ENCODE results near the gene C22orf39.

GRCh38 chr22:19420321-19420720 lies 27.2 kb downstream of the C22orf39 start:
- TF ChIP-seq, protein P1, sequence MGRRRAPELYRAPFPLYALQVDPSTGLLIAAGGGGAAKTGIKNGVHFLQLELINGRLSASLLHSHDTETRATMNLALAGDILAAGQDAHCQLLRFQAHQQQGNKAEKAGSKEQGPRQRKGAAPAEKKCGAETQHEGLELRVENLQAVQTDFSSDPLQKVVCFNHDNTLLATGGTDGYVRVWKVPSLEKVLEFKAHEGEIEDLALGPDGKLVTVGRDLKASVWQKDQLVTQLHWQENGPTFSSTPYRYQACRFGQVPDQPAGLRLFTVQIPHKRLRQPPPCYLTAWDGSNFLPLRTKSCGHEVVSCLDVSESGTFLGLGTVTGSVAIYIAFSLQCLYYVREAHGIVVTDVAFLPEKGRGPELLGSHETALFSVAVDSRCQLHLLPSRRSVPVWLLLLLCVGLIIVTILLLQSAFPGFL (CRISPR knock-in tag; IDR thresholded peaks at IDR 0.05; ENCODE audit: borderline replicate concordance) = no peak
- TF ChIP-seq, protein P2, sequence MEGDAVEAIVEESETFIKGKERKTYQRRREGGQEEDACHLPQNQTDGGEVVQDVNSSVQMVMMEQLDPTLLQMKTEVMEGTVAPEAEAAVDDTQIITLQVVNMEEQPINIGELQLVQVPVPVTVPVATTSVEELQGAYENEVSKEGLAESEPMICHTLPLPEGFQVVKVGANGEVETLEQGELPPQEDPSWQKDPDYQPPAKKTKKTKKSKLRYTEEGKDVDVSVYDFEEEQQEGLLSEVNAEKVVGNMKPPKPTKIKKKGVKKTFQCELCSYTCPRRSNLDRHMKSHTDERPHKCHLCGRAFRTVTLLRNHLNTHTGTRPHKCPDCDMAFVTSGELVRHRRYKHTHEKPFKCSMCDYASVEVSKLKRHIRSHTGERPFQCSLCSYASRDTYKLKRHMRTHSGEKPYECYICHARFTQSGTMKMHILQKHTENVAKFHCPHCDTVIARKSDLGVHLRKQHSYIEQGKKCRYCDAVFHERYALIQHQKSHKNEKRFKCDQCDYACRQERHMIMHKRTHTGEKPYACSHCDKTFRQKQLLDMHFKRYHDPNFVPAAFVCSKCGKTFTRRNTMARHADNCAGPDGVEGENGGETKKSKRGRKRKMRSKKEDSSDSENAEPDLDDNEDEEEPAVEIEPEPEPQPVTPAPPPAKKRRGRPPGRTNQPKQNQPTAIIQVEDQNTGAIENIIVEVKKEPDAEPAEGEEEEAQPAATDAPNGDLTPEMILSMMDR (IDR thresholded peaks at IDR 0.05) = no peak
- TF ChIP-seq ZNF138 (CRISPR knock-in tag; conservative IDR thresholded peaks at IDR 0.05) (no peak), ZNF281 (CRISPR knock-in tag; IDR thresholded peaks at IDR 0.05) (no peak), GTF2I (CRISPR knock-in tag; conservative IDR thresholded peaks at IDR 0.05) (no peak), ZNF512 (CRISPR knock-in tag; IDR thresholded peaks at IDR 0.05; ENCODE audit: borderline replicate concordance) (no peak), KAT7 (CRISPR knock-in tag; IDR thresholded peaks at IDR 0.05; ENCODE audit: borderline replicate concordance) (no peak), USF2 (CRISPR knock-in tag; IDR thresholded peaks at IDR 0.05) (no peak), E2F4 (CRISPR knock-in tag; IDR thresholded peaks at IDR 0.05; ENCODE audit: borderline replicate concordance, low read depth) (no peak), HMGXB4 (CRISPR knock-in tag; IDR thresholded peaks at IDR 0.05) (no peak)
- TF ChIP-seq, protein P3, sequence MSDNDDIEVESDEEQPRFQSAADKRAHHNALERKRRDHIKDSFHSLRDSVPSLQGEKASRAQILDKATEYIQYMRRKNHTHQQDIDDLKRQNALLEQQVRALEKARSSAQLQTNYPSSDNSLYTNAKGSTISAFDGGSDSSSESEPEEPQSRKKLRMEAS (CRISPR knock-in tag; IDR thresholded peaks at IDR 0.05) = no peak
- TF ChIP-seq, protein P4, sequence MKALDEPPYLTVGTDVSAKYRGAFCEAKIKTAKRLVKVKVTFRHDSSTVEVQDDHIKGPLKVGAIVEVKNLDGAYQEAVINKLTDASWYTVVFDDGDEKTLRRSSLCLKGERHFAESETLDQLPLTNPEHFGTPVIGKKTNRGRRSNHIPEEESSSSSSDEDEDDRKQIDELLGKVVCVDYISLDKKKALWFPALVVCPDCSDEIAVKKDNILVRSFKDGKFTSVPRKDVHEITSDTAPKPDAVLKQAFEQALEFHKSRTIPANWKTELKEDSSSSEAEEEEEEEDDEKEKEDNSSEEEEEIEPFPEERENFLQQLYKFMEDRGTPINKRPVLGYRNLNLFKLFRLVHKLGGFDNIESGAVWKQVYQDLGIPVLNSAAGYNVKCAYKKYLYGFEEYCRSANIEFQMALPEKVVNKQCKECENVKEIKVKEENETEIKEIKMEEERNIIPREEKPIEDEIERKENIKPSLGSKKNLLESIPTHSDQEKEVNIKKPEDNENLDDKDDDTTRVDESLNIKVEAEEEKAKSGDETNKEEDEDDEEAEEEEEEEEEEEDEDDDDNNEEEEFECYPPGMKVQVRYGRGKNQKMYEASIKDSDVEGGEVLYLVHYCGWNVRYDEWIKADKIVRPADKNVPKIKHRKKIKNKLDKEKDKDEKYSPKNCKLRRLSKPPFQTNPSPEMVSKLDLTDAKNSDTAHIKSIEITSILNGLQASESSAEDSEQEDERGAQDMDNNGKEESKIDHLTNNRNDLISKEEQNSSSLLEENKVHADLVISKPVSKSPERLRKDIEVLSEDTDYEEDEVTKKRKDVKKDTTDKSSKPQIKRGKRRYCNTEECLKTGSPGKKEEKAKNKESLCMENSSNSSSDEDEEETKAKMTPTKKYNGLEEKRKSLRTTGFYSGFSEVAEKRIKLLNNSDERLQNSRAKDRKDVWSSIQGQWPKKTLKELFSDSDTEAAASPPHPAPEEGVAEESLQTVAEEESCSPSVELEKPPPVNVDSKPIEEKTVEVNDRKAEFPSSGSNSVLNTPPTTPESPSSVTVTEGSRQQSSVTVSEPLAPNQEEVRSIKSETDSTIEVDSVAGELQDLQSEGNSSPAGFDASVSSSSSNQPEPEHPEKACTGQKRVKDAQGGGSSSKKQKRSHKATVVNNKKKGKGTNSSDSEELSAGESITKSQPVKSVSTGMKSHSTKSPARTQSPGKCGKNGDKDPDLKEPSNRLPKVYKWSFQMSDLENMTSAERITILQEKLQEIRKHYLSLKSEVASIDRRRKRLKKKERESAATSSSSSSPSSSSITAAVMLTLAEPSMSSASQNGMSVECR (CRISPR knock-in tag; IDR thresholded peaks at IDR 0.05; ENCODE audit: borderline replicate concordance) = no peak
- TF ChIP-seq, protein P5, sequence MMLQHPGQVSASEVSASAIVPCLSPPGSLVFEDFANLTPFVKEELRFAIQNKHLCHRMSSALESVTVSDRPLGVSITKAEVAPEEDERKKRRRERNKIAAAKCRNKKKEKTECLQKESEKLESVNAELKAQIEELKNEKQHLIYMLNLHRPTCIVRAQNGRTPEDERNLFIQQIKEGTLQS (CRISPR knock-in tag; conservative IDR thresholded peaks at IDR 0.05) = no peak
